A172 (cell line): ENCODE data around the gene MYOCD. TPM values are rescaled to one million over a fixed set of nuclear protein-coding genes. Genes with fewer than 3 reads are reported as not detected.

Experiments used
- DNase-seq: peaks from one replicate; pipeline ENCODE4 v3.0.0-alpha.2; 2015; ENCODE audit warnings: low spot score
- total RNA-seq: library from RNA; depleted of rRNA; stranded (reverse); fragments of >200 nt; shearing (Covaris generic); gene quantifications from 2 replicates; pipeline ENCODE4 v1.2.3, GENCODE V29; 2014

MYOCD gene
- total RNA-seq, 1 experiment from 2014 or later: not detected

GRCh38 chr17:12709063-12709462 lies 43.4 kb downstream of the MYOCD start:
- no peak for DNase-seq

GRCh38 chr17:12712415-12712814 lies 46.7 kb downstream of the MYOCD start:
- DNase-seq: no peak

GRCh38 chr17:12712941-12713340 lies 47.3 kb downstream of the MYOCD start:
- DNase-seq: no peak

GRCh38 chr17:12719948-12720347 lies 54.3 kb downstream of the MYOCD start:
- no peak for DNase-seq

- DNase-seq: no peak
These were observed 55.9 kb downstream of the MYOCD start for GRCh38 chr17:12721581-12721980.

- no peak for DNase-seq
These were observed 56.6 kb downstream of the MYOCD start for GRCh38 chr17:12722282-12722681.

GRCh38 chr17:12726131-12726530 lies 60.4 kb downstream of the MYOCD start:
- DNase-seq: no peak

- no peak for DNase-seq
These were observed 61.5 kb downstream of the MYOCD start for GRCh38 chr17:12727076-12727760.

GRCh38 chr17:12727881-12728280 lies 62.2 kb downstream of the MYOCD start:
- no peak for DNase-seq

- no peak for DNase-seq
These were observed 63.4 kb downstream of the MYOCD start for GRCh38 chr17:12729086-12729485.

GRCh38 chr17:12730421-12730820 lies 64.7 kb downstream of the MYOCD start:
- DNase-seq: no peak

- DNase-seq: no peak
These were observed 65.3 kb downstream of the MYOCD start for GRCh38 chr17:12730931-12731521.

GRCh38 chr17:12731839-12732238 lies 66.1 kb downstream of the MYOCD start:
- DNase-seq: no peak

GRCh38 chr17:12732366-12732765 lies 66.7 kb downstream of the MYOCD start:
- no peak for DNase-seq

- no peak for DNase-seq
These were observed 69.2 kb downstream of the MYOCD start for GRCh38 chr17:12734926-12735325.

GRCh38 chr17:12735517-12735916 lies 69.8 kb downstream of the MYOCD start:
- no peak for DNase-seq

- no peak for DNase-seq
These were observed 70.8 kb downstream of the MYOCD start for GRCh38 chr17:12736526-12736925.

GRCh38 chr17:12737740-12738469 lies 72.2 kb downstream of the MYOCD start:
- DNase-seq: no peak

- no peak for DNase-seq
These were observed 72.9 kb downstream of the MYOCD start for GRCh38 chr17:12738624-12739023.

GRCh38 chr17:12739500-12739899 lies 73.8 kb downstream of the MYOCD start:
- no peak for DNase-seq

- DNase-seq: no peak
These were observed 77.4 kb downstream of the MYOCD start for GRCh38 chr17:12743046-12743445.

GRCh38 chr17:12744298-12744697 lies 78.6 kb downstream of the MYOCD start:
- no peak for DNase-seq

- no peak for DNase-seq
These were observed 79.1 kb downstream of the MYOCD start for GRCh38 chr17:12744786-12745185.
